GM21515 (cell line): Measurements from ENCODE around the gene S100A5.

Source experiments
- ATAC-seq: cut with Tn5 transposase; IDR thresholded peaks from one replicate; pipeline ENCODE4 v1.9.1; 2021; ENCODE audit not compliant: unreplicated experiment

The S100A5 gene

GRCh38 chr1:153513023-153513422, 27.7 kb downstream of the S100A5 start:
- ATAC-seq, result no peak

GRCh38 chr1:153510984-153511410, 29.7 kb downstream of the S100A5 start:
- ATAC-seq, result no peak

GRCh38 chr1:153509729-153510354, 30.9 kb downstream of the S100A5 start:
- no peak for ATAC-seq

DNA sequence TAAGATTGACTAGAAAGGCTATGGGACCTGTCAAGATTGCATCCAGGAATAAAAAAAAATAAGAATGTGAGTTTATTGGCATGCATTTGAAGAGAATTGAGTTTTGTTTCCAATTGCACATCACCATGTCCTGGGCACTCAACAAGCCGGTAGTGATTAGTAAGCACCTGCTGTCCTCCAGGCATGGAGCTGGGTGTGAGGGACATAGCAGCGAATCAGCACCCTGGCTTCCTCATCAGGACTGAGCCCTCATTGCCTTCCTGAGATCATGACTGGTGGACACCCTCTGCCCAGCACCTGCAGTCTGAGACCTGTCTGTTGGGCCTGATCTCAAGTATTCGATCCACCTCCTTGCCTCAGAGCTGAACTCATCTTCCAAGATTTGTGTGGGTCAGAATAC, 31.7 kb downstream of the S100A5 start:
- no peak for ATAC-seq

DNA sequence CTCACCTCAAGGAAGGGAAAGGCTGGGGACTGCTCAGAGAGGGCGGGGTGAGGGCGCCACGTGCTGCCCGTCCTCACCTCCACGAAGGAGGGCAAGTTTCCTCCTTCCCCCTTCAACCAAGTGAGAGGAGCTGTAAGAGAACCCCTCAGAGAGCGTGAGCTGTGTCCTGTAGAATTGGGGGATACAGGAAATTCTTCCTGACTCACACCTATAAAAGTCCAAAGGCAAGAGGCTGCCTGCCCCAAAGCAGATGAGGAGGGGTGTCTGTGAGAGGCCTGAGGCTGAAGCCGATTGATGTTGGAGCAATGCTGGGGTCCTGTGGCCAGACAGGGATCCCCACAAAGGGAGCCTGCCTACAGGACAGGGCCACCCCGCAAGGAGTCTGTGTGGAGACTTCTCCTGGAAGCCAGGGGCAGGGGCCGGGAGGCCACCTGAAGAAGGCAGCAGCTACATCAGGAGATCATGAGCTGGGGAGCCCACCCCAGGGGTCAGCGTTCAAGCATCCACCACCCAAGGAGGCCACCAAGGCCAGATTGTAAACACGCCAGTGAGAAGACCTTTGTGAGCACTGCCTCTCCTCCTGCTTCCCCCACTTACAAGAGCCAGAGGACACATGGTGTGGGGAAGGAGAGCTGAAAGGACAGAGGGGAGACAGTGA, 32.7 kb downstream of the S100A5 start:
- no peak for ATAC-seq

- ATAC-seq, result no peak
Observed at GRCh38 chr1:153506831-153507413, 33.8 kb downstream of the S100A5 start.

- no peak for ATAC-seq
Observed at GRCh38 chr1:153506386-153506785, 34.3 kb downstream of the S100A5 start.

DNA sequence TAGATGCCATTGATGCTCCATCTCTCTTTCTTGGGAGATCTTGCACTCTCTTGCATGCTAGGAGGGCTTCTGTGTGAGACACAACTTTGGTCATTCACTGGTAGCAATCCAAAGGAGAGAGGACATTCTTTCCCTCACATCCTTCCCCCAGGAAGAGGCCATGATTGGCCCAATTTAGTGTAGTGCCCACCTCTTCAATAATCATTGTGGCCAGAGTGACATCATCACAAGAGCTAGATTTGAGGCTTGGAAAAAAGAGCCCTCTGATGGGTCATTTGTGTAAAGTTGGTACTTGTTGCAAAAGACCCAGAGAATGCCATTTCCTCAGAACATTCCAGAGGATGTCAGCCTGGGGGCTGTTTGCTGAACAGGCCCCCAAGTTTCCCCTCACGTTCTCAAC, 35.2 kb downstream of the S100A5 start:
- ATAC-seq, result no peak

- no peak for ATAC-seq
Observed at GRCh38 chr1:153503766-153504165, 37.0 kb downstream of the S100A5 start.

- ATAC-seq, result no peak
Observed at GRCh38 chr1:153498746-153499145, 42.0 kb downstream of the S100A5 start.

DNA sequence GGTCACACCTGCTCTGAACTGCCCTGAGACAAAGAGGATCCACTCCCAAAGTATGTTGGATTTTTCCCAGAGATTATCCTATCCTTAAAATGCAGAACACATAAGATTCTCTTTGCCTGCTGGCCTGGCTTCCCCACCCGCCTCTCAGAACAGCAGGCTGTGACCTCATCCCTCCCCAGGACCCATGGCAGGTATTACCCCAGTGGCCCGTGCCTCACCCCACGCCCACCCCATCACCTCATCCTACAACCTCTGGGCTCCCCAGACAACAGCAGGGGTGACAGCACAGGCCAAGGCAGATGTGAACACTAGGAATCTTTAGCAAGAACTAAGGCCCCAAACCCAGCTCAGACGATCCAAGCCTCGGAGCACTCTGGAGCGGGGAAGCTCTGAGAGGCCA, 45.2 kb downstream of the S100A5 start:
- ATAC-seq, result no peak

DNA sequence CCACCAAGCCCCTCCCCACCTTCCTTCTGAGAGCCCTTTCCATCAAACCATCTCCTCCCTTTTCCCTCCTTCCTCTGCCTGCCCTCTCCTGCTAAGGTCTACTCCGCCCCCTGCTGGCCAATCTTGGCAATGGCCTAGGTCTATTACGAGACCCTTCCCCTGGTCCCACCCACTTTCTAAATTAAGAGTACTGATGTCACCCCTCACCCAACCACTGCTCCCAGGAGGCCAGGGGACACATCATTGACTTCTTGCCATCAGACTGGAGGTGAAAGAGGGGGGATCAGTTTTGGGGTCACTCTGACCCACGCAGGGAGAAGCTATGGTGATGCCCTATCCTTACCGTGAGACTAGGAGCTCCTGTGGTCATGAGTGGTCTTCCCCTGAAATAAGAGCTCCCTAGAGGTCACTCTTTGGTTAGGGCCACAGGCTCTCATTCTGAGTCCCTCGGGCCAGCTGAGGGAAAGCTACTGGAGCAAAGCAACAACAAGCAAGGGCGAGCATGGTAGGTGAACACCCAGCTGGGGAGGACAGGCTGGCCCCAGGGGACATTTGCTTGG, 45.7 kb downstream of the S100A5 start:
- ATAC-seq, result no peak

DNA sequence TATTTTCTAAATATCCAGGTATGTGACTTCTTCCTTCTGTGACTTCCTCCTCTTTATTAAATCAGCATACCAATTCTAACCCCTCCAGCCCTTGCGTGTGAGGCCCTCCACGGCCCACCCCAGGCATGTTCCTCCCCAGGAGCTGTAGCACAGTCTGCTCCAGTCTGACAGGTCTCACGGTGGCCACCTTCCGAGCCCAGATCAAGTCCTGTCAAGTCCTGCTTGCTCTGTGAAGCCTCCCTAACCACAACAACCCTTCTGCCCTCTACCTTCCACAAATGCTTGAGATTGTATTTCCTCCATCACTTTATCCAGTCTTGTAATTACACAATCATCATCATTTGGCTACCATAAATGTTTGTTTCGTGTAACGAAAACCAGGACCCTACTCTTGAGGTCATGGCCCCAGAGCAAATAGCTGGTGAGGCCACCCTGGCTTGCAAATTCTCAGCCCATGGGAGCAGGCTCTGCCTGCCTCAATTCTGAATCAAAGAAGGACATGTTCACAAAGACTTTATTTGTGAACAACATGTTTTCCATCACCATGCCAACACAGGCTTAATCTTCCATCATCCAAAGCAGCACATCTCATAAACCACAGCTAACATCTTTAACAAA, 47.3 kb downstream of the S100A5 start:
- ATAC-seq, result no peak

GRCh38 chr1:153490272-153491051, 50.3 kb downstream of the S100A5 start:
- peak; percentile 59 for ATAC-seq

DNA sequence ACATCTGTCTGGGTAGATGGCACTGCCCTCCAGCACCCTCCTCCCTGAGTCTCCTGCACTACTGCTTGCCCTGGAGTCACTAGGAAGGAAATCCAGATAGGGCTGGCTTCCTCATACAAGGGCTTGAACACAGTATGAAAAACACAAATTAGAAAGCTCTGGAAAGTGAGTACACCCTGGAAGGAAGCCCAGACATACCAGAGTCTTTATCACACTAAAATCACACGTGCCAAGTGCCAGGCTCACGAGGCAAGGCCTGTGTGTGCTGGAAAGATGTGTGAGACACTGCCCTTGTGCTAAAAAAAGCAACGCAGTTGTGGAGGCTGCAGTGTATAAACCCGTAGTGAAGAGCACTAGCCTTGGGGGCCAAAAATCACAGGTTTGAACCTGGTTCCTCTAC, 52.0 kb downstream of the S100A5 start:
- ATAC-seq, result no peak

GRCh38 chr1:153487707-153488106, 53.0 kb downstream of the S100A5 start:
- ATAC-seq, result no peak
